HFF-Myc (cell line): ENCODE data around the gene LRRTM4.
"Not testable (repeated sequence)": the region's sequence is repeated elsewhere in the genome, so short reads cannot be mapped to it uniquely, and the experiment has no call there.

Experiments used
- DNase-seq: peaks from one replicate; pipeline ENCODE4 v3.0.0-alpha.2; 2011; ENCODE audit warnings: low read depth; ENCODE audit errors: extremely low read depth
- H3K4me3 ChIP-seq: replicated peaks from 2 replicates; pipeline ENCODE4 v1.5.1; 2011; ENCODE audit warnings: low read depth, mild to moderate bottlenecking, control low read depth, low read length
- TF ChIP-seq, protein P1 (sequence below): IDR thresholded peaks from 2 replicates; pipeline ENCODE4 v1.5.1; 2012; ENCODE audit warnings: mild to moderate bottlenecking, low read depth, low read length, control low read depth; ENCODE audit errors: missing control alignments

Gene LRRTM4

DNA sequence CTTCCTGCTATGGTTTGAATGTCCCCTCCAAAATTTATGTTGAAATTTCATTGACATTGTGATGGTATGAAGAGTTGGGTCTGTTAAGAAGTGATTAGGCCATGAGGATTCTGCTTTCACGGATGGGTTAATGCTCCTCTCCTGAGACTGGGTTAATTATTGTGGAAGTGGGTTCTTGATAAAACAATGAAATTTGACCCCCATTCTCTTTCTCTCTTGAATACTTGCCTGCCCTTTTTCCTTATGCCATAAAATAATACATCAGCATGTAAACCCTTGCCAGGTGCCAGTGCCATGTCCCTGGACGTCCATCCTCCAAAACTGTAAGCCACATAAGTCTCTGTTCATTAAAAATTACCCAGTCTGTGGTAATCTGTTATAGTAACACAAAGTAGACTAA, 352.8 kb downstream of the LRRTM4 start:
- TF ChIP-seq, protein P1, sequence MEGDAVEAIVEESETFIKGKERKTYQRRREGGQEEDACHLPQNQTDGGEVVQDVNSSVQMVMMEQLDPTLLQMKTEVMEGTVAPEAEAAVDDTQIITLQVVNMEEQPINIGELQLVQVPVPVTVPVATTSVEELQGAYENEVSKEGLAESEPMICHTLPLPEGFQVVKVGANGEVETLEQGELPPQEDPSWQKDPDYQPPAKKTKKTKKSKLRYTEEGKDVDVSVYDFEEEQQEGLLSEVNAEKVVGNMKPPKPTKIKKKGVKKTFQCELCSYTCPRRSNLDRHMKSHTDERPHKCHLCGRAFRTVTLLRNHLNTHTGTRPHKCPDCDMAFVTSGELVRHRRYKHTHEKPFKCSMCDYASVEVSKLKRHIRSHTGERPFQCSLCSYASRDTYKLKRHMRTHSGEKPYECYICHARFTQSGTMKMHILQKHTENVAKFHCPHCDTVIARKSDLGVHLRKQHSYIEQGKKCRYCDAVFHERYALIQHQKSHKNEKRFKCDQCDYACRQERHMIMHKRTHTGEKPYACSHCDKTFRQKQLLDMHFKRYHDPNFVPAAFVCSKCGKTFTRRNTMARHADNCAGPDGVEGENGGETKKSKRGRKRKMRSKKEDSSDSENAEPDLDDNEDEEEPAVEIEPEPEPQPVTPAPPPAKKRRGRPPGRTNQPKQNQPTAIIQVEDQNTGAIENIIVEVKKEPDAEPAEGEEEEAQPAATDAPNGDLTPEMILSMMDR: no peak
- DNase-seq: no peak
- H3K4me3 ChIP-seq: no peak overlapping the region

- not testable (repeated sequence) for H3K4me3 ChIP-seq, DNase-seq
These were observed 358.2 kb downstream of the LRRTM4 start for GRCh38 chr2:77164021-77164420.

- DNase-seq: no peak
- no peak overlapping the region for H3K4me3 ChIP-seq
- TF ChIP-seq, protein P1: no peak
These were observed 361.2 kb downstream of the LRRTM4 start for GRCh38 chr2:77161009-77161408.

DNA sequence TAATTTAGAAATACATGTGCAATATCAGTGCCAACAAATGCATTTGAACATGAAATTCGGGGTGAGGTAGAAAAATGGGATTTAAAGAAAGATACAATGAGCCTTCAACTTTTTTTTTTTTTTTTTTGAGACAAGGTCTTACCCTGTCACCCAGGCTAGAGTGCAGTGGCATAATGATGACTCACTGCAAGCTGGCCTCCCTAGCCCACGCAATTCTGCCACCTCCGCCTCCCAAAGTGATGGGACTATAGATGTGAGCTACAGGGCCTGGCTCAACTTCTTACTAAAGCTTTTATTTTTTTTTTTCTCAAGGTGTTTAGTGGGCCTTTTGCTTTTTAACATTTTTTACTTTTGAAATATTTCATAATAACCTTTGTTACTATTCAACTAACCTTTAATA, 365.6 kb downstream of the LRRTM4 start:
- TF ChIP-seq, protein P1: no peak
- H3K4me3 ChIP-seq: no peak overlapping the region
- no peak for DNase-seq

DNA sequence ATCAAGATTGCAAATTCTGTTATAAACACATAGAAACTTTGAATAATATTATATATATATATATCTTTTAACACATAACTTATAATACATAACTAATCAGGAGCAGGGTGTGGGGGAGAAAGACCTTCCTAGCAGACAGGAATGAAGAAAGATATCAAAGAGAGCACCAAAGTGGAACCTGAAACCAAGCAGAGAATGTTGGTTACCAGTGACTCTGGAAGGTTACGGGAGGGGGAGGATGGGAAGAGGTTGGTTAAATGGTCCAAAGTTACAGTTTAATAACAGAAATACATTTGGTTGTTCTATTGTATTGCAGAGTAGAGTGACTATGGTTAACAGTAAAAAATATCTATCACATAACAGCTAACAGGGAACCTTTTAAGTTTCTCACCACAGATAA, 366.7 kb downstream of the LRRTM4 start:
- TF ChIP-seq, protein P1: no peak
- H3K4me3 ChIP-seq: no peak overlapping the region
- DNase-seq: no peak

GRCh38 chr2:77149565-77149964, 372.6 kb downstream of the LRRTM4 start:
- no peak overlapping the region for H3K4me3 ChIP-seq
- no peak for DNase-seq
- TF ChIP-seq, protein P1: no peak

DNA sequence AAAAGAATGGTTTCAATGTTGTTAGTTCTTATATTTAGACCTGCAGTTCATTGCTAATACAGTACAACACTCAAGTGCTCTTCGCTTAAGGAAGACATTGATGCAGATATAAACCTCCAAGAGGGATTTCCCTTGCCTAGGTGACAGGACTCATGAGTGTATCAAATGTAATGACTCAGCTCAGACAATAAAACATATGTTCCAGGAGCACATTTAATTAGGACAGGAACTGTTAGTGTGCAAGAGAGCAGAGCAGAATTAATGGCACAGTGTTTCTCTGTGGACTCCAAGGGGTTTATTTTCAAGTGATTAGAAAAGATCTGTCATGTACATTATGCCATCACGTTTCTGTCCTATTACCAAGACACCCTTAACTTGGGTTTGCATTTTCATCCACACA, 375.0 kb downstream of the LRRTM4 start:
- TF ChIP-seq, protein P1: no peak
- no peak for DNase-seq
- no peak overlapping the region for H3K4me3 ChIP-seq
